GM23338 (cell line): ENCODE data around the gene ZFHX3. TPM values are rescaled to one million over a fixed set of nuclear protein-coding genes. Genes with fewer than 3 reads are reported as not detected.

ENCODE experiments used
- ATAC-seq: fragments of 200-7000 bp; cut with Tn5 transposase; 3 replicates; pipeline ENCODE4 v1.9.1; 2020
- DNase-seq: peaks from one replicate; pipeline ENCODE4 v3.0.0-alpha.2; 2015; ENCODE audit warnings: low spot score
- H2AFZ ChIP-seq: fragments of 200-600 bp; sonication (generic); 2 replicates; pipeline ENCODE4 v1.8.0; 2016; ENCODE audit warnings: antibody characterized with exemption, mild to moderate bottlenecking, moderate library complexity
- H3F3A ChIP-seq: fragments of 200-600 bp; sonication (generic); replicated peaks from 2 replicates; pipeline ENCODE4 v1.8.0; 2017; ENCODE audit warnings: antibody characterized with exemption, mixed run types, low read depth
- H3K27ac ChIP-seq: fragments of 200-600 bp; sonication (generic); 2 replicates; pipeline ENCODE4 v1.6.1; 2016; ENCODE audit warnings: low read depth
- H3K27me3 ChIP-seq: fragments of 200-600 bp; sonication (generic); 2 replicates; pipeline ENCODE4 v1.8.0; 2016; ENCODE audit warnings: mild to moderate bottlenecking, mixed run types, moderate library complexity; ENCODE audit not compliant: insufficient read depth
- H3K36me3 ChIP-seq: fragments of 200-600 bp; sonication (generic); 2 replicates; pipeline ENCODE4 v1.8.0; 2016; ENCODE audit warnings: mild to moderate bottlenecking; ENCODE audit not compliant: insufficient read depth
- H3K4me1 ChIP-seq: fragments of 200-600 bp; sonication (generic); 2 replicates; pipeline ENCODE4 v1.8.0; 2016; ENCODE audit warnings: mild to moderate bottlenecking, moderate library complexity; ENCODE audit not compliant: insufficient read depth
- H3K4me2 ChIP-seq: fragments of 200-600 bp; sonication (generic); 2 replicates; pipeline ENCODE4 v1.7.1; 2017; ENCODE audit warnings: mixed run types
- H3K4me3 ChIP-seq: fragments of 200-600 bp; sonication (generic); 2 replicates; pipeline ENCODE4 v1.6.1; 2016; ENCODE audit warnings: mixed run types
- H3K79me2 ChIP-seq: fragments of 200-600 bp; sonication (generic); replicated peaks from 2 replicates; pipeline ENCODE4 v1.8.0; 2017; ENCODE audit warnings: mild to moderate bottlenecking; ENCODE audit not compliant: insufficient read depth
- H3K9me2 ChIP-seq: fragments of 200-600 bp; sonication (generic); 2 replicates; pipeline ENCODE4 v1.8.0; 2017; ENCODE audit not compliant: insufficient read depth
- H4K20me1 ChIP-seq: fragments of 200-600 bp; sonication (generic); replicated peaks from 2 replicates; pipeline ENCODE4 v1.8.0; 2017; ENCODE audit warnings: mild to moderate bottlenecking; ENCODE audit not compliant: insufficient read depth
- H3K27ac Mint-ChIP-seq: 2 replicates; pipeline ENCODE4 v1.8.0; 2020; ENCODE audit warnings: inconsistent platforms, mild to moderate bottlenecking, moderate library complexity, mixed read lengths
- H3K27me3 Mint-ChIP-seq: 3 replicates; pipeline ENCODE4 v1.8.0; 2022; ENCODE audit warnings: low read depth, mild to moderate bottlenecking, moderate library complexity, mixed read lengths, inconsistent platforms; ENCODE audit not compliant: insufficient read depth, poor library complexity
- H3K36me3 Mint-ChIP-seq: 3 replicates; pipeline ENCODE4 v1.8.0; 2021; ENCODE audit warnings: low read depth, mild to moderate bottlenecking, inconsistent platforms, moderate library complexity, mixed read lengths
- H3K4me1 Mint-ChIP-seq: 3 replicates; pipeline ENCODE4 v1.8.0; 2020; ENCODE audit warnings: mild to moderate bottlenecking, inconsistent platforms, mixed read lengths
- H3K4me3 Mint-ChIP-seq: 3 replicates; pipeline ENCODE4 v1.8.0; 2021; ENCODE audit warnings: moderate library complexity, mild to moderate bottlenecking, inconsistent platforms, mixed read lengths
- H3K9me3 Mint-ChIP-seq: 3 replicates; pipeline ENCODE4 v1.8.0; 2020; ENCODE audit warnings: moderate library complexity, mild to moderate bottlenecking, inconsistent platforms, mixed read lengths
- CREB1 ChIP-seq: fragments of 250-450 bp; sonication (Bioruptor Pico); IDR thresholded peaks from 2 replicates; pipeline ENCODE4 v1.5.0; 2020; ENCODE audit warnings: low read depth, mild to moderate bottlenecking, moderate library complexity
- CTCF ChIP-seq, 2 experiments: fragments of 200-600 bp in 1 of 2; sonication (generic) in 1 of 2; conservative IDR thresholded peaks; 2 replicates each; pipeline versions ENCODE4 v1.5.1 to v1.6.1; 2016 to 2017; ENCODE audit warnings: antibody characterized with exemption in 2 of 2, low read depth in 2 of 2, mild to moderate bottlenecking in 2 of 2, moderate library complexity in 1 of 2
- EZH2 ChIP-seq: fragments of 200-600 bp; sonication (generic); IDR thresholded peaks from one replicate; pipeline ENCODE4 v1.8.0; 2017; ENCODE audit warnings: antibody characterized with exemption, mild to moderate bottlenecking, low read depth; ENCODE audit not compliant: unreplicated experiment
- JUNB ChIP-seq: IDR thresholded peaks from one replicate; pipeline ENCODE4 v1.6.1; 2016; ENCODE audit warnings: antibody characterized with exemption; ENCODE audit not compliant: unreplicated experiment
- NANOG ChIP-seq: IDR thresholded peaks from 2 replicates; pipeline ENCODE4 v1.6.1; 2016; ENCODE audit warnings: antibody characterized with exemption, borderline replicate concordance
- STAT1 ChIP-seq: IDR thresholded peaks from one replicate; pipeline ENCODE4 v1.6.1; 2016; ENCODE audit warnings: antibody characterized with exemption; ENCODE audit not compliant: unreplicated experiment
- ZNF331 ChIP-seq: fragments of 250-450 bp; sonication (Bioruptor Pico); IDR thresholded peaks from 2 replicates; pipeline ENCODE4 v1.5.0; 2020; ENCODE audit warnings: low read depth, mild to moderate bottlenecking, moderate library complexity
- polyA plus RNA-seq: library from polyadenylated mRNA; unstranded; fragments of >200 nt; fragmentation: Nextera tagmentation; extraction: Ambion mirVana; gene quantifications from 2 replicates; pipeline ENCODE4 v1.2.1, GENCODE V29; 2016
- total RNA-seq: library from RNA; depleted of rRNA; stranded (reverse); fragments of >200 nt; shearing (Covaris generic); gene quantifications from 2 replicates; pipeline ENCODE4 v1.2.3, GENCODE V29; 2014
- TF ChIP-seq, protein P1 (sequence below): fragments of 250-450 bp; sonication (Bioruptor Pico); IDR thresholded peaks from 2 replicates; pipeline ENCODE4 v1.5.0; 2020; ENCODE audit warnings: mild to moderate bottlenecking, moderate library complexity

ZFHX3 gene
- total and polyA plus RNA-seq, 2 experiments from 2014 or later: 1.0 to 1.5 TPM

DNA sequence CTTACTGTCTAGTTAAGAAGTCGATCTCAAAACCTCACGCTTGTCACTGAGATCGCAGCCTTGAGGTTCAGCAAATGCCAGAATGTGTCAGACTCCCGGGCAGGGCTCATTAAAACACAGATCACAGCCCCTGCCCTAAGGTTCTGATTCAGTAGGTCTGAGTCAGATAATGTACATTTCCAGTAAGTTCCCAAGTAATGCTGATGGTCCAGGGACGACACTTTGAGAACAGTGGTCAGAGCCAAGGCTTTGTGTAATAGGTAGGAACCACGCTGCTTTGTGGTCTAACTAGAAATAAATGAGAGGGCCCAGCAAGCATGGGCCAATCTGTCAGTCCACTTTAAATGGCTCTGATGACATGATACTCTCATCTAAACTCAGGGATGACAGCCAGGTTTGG, 228.6 kb downstream of the ZFHX3 start:
- DNase-seq (no peak), ATAC-seq (no peak)
- no peaks in the 10 kb centered on the region for H3K9me2 ChIP-seq
- H3F3A ChIP-seq: no peaks in the 10 kb centered on the region
- Mint-ChIP-seq H3K27ac (no peak overlapping the region), H3K36me3 (no peaks in the 10 kb centered on the region), H3K9me3 (no peaks in the 10 kb centered on the region), H3K4me1 (peaks cover 2% of the 10 kb centered on the region; the same call in 2 of the 3 replicates), H3K27me3 (no peaks in the 10 kb centered on the region), H3K4me3 (no peak overlapping the region)
- no peaks in the 10 kb centered on the region for H3K79me2 ChIP-seq
- no peaks in the 10 kb centered on the region; the same call in 1 of the 2 replicates for H4K20me1 ChIP-seq
- H3K4me2 ChIP-seq: no peak overlapping the region
- H2AFZ ChIP-seq: no peak overlapping the region
- H3K4me1 ChIP-seq: no peaks in the 10 kb centered on the region
- no peaks in the 10 kb centered on the region for H3K36me3 ChIP-seq
- no peaks in the 10 kb centered on the region for H3K27me3 ChIP-seq
- no peak for TF ChIP-seq STAT1
- no peak for TF ChIP-seq CTCF (conservative IDR thresholded peaks at IDR 0.05; ENCODE audit: low read depth in 2 of 2)
- no peak for TF ChIP-seq NANOG
- TF ChIP-seq EZH2: no peak
- TF ChIP-seq JUNB: no peak
- TF ChIP-seq ZNF331: no peak
- TF ChIP-seq CREB1 (CRISPR knock-in tag): no peak
- TF ChIP-seq, protein P1, sequence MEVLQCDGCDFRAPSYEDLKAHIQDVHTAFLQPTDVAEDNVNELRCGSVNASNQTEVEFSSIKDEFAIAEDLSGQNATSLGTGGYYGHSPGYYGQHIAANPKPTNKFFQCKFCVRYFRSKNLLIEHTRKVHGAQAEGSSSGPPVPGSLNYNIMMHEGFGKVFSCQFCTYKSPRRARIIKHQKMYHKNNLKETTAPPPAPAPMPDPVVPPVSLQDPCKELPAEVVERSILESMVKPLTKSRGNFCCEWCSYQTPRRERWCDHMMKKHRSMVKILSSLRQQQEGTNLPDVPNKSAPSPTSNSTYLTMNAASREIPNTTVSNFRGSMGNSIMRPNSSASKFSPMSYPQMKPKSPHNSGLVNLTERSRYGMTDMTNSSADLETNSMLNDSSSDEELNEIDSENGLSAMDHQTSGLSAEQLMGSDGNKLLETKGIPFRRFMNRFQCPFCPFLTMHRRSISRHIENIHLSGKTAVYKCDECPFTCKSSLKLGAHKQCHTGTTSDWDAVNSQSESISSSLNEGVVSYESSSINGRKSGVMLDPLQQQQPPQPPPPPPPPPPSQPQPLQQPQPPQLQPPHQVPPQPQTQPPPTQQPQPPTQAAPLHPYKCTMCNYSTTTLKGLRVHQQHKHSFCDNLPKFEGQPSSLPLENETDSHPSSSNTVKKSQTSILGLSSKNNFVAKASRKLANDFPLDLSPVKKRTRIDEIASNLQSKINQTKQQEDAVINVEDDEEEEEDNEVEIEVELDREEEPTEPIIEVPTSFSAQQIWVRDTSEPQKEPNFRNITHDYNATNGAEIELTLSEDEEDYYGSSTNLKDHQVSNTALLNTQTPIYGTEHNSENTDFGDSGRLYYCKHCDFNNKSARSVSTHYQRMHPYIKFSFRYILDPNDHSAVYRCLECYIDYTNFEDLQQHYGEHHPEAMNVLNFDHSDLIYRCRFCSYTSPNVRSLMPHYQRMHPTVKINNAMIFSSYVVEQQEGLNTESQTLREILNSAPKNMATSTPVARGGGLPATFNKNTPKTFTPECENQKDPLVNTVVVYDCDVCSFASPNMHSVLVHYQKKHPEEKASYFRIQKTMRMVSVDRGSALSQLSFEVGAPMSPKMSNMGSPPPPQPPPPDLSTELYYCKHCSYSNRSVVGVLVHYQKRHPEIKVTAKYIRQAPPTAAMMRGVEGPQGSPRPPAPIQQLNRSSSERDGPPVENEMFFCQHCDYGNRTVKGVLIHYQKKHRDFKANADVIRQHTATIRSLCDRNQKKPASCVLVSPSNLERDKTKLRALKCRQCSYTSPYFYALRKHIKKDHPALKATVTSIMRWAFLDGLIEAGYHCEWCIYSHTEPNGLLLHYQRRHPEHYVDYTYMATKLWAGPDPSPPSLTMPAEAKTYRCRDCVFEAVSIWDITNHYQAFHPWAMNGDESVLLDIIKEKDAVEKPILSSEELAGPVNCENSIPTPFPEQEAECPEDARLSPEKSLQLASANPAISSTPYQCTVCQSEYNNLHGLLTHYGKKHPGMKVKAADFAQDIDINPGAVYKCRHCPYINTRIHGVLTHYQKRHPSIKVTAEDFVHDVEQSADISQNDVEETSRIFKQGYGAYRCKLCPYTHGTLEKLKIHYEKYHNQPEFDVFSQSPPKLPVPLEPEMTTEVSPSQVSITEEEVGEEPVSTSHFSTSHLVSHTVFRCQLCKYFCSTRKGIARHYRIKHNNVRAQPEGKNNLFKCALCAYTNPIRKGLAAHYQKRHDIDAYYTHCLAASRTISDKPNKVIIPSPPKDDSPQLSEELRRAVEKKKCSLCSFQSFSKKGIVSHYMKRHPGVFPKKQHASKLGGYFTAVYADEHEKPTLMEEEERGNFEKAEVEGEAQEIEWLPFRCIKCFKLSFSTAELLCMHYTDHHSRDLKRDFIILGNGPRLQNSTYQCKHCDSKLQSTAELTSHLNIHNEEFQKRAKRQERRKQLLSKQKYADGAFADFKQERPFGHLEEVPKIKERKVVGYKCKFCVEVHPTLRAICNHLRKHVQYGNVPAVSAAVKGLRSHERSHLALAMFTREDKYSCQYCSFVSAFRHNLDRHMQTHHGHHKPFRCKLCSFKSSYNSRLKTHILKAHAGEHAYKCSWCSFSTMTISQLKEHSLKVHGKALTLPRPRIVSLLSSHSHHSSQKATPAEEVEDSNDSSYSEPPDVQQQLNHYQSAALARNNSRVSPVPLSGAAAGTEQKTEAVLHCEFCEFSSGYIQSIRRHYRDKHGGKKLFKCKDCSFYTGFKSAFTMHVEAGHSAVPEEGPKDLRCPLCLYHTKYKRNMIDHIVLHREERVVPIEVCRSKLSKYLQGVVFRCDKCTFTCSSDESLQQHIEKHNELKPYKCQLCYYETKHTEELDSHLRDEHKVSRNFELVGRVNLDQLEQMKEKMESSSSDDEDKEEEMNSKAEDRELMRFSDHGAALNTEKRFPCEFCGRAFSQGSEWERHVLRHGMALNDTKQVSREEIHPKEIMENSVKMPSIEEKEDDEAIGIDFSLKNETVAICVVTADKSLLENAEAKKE (CRISPR knock-in tag): no peak
- no peak overlapping the region for H3K27ac ChIP-seq
- no peak overlapping the region for H3K4me3 ChIP-seq
